ENCODE results near the gene RANBP17.

DNA sequence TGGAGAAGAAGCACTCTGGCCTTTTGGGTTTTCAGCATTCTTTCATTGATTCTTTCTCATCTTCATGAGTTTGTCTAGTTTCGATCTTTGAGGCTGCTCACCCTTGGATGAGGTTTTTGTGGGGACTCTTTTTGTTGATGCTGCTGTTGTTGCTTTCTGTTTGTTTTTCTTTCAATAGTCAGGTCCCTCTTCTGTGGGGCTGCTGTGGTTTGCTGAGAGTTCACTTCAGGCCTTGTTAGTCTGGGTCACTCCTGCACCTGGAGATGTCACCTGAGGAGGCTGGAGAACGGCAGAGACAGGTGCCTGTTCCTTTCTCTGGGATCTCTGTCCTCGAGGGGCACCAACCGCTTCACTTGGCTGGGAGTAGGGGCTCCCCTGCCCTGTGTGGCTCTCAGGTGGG, 14.0 kb downstream of the RANBP17 start:
- TF ChIP-seq, protein P1, sequence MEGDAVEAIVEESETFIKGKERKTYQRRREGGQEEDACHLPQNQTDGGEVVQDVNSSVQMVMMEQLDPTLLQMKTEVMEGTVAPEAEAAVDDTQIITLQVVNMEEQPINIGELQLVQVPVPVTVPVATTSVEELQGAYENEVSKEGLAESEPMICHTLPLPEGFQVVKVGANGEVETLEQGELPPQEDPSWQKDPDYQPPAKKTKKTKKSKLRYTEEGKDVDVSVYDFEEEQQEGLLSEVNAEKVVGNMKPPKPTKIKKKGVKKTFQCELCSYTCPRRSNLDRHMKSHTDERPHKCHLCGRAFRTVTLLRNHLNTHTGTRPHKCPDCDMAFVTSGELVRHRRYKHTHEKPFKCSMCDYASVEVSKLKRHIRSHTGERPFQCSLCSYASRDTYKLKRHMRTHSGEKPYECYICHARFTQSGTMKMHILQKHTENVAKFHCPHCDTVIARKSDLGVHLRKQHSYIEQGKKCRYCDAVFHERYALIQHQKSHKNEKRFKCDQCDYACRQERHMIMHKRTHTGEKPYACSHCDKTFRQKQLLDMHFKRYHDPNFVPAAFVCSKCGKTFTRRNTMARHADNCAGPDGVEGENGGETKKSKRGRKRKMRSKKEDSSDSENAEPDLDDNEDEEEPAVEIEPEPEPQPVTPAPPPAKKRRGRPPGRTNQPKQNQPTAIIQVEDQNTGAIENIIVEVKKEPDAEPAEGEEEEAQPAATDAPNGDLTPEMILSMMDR (conservative IDR thresholded peaks at IDR 0.05; ENCODE audit: low read depth, low read length) = no peak
- no peak for TF ChIP-seq EZH2 (IDR thresholded peaks at IDR 0.05; ENCODE audit: borderline replicate concordance, low read depth, low read length, poor library complexity, severe bottlenecking)

Data from A673 (cell line).